Measurements from ENCODE around the gene DYSF.
"Not testable (repeated sequence)": the region's sequence is repeated elsewhere in the genome, so short reads cannot be mapped to it uniquely, and the experiment has no call there.

DNA sequence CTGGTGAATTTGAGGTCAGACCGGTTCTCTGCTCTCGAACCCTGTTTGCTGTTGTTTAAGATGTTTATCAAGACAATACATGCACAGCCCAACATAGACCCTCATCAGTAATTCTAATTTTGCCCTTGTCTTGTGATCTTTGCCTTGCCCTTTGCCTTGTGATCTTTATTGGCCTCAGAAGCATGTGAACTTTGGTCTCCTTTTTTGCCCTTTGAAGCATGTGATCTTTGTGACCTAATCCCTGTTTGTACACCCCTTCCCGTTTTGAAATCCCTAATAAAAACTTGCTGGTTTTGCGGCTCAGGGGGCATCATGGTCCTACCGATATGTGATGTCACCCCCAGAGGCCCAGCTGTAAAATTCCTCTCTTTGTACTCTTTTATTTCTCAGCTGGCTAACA lies 8.2 kb upstream of the DYSF start:
- TF ChIP-seq, protein P1, sequence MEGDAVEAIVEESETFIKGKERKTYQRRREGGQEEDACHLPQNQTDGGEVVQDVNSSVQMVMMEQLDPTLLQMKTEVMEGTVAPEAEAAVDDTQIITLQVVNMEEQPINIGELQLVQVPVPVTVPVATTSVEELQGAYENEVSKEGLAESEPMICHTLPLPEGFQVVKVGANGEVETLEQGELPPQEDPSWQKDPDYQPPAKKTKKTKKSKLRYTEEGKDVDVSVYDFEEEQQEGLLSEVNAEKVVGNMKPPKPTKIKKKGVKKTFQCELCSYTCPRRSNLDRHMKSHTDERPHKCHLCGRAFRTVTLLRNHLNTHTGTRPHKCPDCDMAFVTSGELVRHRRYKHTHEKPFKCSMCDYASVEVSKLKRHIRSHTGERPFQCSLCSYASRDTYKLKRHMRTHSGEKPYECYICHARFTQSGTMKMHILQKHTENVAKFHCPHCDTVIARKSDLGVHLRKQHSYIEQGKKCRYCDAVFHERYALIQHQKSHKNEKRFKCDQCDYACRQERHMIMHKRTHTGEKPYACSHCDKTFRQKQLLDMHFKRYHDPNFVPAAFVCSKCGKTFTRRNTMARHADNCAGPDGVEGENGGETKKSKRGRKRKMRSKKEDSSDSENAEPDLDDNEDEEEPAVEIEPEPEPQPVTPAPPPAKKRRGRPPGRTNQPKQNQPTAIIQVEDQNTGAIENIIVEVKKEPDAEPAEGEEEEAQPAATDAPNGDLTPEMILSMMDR (IDR thresholded peaks at IDR 0.05), result not testable (repeated sequence)
- TF ChIP-seq POLR2AphosphoS5 (IDR thresholded peaks at IDR 0.05; ENCODE audit: low read depth, low read length); TCF7L2 (IDR thresholded peaks at IDR 0.05; ENCODE audit: low read depth, low read length); SIN3A (IDR thresholded peaks at IDR 0.05; ENCODE audit: borderline replicate concordance, insufficient read depth, low read depth, low read length): not testable (repeated sequence)
- TF ChIP-seq, protein P2, sequence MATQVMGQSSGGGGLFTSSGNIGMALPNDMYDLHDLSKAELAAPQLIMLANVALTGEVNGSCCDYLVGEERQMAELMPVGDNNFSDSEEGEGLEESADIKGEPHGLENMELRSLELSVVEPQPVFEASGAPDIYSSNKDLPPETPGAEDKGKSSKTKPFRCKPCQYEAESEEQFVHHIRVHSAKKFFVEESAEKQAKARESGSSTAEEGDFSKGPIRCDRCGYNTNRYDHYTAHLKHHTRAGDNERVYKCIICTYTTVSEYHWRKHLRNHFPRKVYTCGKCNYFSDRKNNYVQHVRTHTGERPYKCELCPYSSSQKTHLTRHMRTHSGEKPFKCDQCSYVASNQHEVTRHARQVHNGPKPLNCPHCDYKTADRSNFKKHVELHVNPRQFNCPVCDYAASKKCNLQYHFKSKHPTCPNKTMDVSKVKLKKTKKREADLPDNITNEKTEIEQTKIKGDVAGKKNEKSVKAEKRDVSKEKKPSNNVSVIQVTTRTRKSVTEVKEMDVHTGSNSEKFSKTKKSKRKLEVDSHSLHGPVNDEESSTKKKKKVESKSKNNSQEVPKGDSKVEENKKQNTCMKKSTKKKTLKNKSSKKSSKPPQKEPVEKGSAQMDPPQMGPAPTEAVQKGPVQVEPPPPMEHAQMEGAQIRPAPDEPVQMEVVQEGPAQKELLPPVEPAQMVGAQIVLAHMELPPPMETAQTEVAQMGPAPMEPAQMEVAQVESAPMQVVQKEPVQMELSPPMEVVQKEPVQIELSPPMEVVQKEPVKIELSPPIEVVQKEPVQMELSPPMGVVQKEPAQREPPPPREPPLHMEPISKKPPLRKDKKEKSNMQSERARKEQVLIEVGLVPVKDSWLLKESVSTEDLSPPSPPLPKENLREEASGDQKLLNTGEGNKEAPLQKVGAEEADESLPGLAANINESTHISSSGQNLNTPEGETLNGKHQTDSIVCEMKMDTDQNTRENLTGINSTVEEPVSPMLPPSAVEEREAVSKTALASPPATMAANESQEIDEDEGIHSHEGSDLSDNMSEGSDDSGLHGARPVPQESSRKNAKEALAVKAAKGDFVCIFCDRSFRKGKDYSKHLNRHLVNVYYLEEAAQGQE (IDR thresholded peaks at IDR 0.05; ENCODE audit: insufficient read depth in 1 of 2, low read depth in 2 of 2, low read length in 1 of 2), result not testable (repeated sequence)
